ENCODE measurements around the gene ANP32A. TPM values are rescaled to one million over a fixed set of nuclear protein-coding genes. Genes with fewer than 3 reads are reported as not detected.

Gene ANP32A
- total and polyA plus RNA-seq, 9 of the 15 experiments (the other 6 are each of a cell fraction or from before 2014, with no cell fraction given), result 13.2 to 656 (median 210) TPM

- TF ChIP-seq PRPF4 (IDR thresholded peaks at IDR 0.05; ENCODE audit: insufficient read depth, low read depth, low read length, poor library complexity, severe bottlenecking) (no peak), ZNF174 (CRISPR knock-in tag; IDR thresholded peaks at IDR 0.05) (no peak), REST (IDR thresholded peaks at IDR 0.05; ENCODE audit: borderline replicate concordance) (no peak), REST (CRISPR knock-in tag; IDR thresholded peaks at IDR 0.05; ENCODE audit: low read depth) (no peak), POLR2G (IDR thresholded peaks at IDR 0.05; ENCODE audit: low read depth, low read length) (peak; percentile 81), EWSR1 (IDR thresholded peaks at IDR 0.05; ENCODE audit: borderline replicate concordance, low read depth, partially characterized antibody) (no peak), ZNF707 (CRISPR knock-in tag; conservative IDR thresholded peaks at IDR 0.05) (no peak), ZNF184 (CRISPR knock-in tag; IDR thresholded peaks at IDR 0.05) (no peak), PML (IDR thresholded peaks at IDR 0.05; ENCODE audit: low read length) (0 out of 2 replicates have a peak, but pooled peaks have one; percentile 24), TFAP4 (CRISPR knock-in tag; IDR thresholded peaks at IDR 0.05; ENCODE audit: borderline replicate concordance) (no peak; the same call in 1 of the 2 replicates), CEBPG (CRISPR knock-in tag; IDR thresholded peaks at IDR 0.05) (no peak), CEBPG (tag; conservative IDR thresholded peaks at IDR 0.05 in 1 of 2, IDR thresholded peaks at IDR 0.05 in 1 of 2) (no peak)
- TF ChIP-seq, protein P1, sequence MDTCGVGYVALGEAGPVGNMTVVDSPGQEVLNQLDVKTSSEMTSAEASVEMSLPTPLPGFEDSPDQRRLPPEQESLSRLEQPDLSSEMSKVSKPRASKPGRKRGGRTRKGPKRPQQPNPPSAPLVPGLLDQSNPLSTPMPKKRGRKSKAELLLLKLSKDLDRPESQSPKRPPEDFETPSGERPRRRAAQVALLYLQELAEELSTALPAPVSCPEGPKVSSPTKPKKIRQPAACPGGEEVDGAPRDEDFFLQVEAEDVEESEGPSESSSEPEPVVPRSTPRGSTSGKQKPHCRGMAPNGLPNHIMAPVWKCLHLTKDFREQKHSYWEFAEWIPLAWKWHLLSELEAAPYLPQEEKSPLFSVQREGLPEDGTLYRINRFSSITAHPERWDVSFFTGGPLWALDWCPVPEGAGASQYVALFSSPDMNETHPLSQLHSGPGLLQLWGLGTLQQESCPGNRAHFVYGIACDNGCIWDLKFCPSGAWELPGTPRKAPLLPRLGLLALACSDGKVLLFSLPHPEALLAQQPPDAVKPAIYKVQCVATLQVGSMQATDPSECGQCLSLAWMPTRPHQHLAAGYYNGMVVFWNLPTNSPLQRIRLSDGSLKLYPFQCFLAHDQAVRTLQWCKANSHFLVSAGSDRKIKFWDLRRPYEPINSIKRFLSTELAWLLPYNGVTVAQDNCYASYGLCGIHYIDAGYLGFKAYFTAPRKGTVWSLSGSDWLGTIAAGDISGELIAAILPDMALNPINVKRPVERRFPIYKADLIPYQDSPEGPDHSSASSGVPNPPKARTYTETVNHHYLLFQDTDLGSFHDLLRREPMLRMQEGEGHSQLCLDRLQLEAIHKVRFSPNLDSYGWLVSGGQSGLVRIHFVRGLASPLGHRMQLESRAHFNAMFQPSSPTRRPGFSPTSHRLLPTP (IDR thresholded peaks at IDR 0.05; ENCODE audit: borderline replicate concordance, extremely low read depth, insufficient read length), result no peak
Observed at GRCh38 chr15:68818769-68819494, 1.8 kb downstream of the ANP32A start (continued).

All from K562 (cell line).